Right renal pelvis (tissue), 4 donors: Measurements from ENCODE around the gene IZUMO2. TPM values are rescaled to one million over a fixed set of nuclear protein-coding genes. Genes with fewer than 3 reads are reported as not detected.

Experiments
- DNase-seq, 4 donors: peaks; one replicate each; pipeline ENCODE4 v3.0.0-alpha.2; 2013; ENCODE audit warnings: low read depth in 4 of 4, low spot score in 3 of 4, missing footprints in 1 of 4
- polyA plus RNA-seq, 4 donors: library from polyadenylated mRNA; unstranded; fragments of 120-200 nt; gene quantifications; one replicate each; pipeline ENCODE4 v1.2.1, GENCODE V29; 2013; ENCODE audit not compliant: insufficient read length in 4 of 4

Gene IZUMO2
- polyA plus RNA-seq, result under 1 TPM; 0.19 to 0.42 (median 0.30) TPM

- no peak for DNase-seq
These were observed at the start of gene IZUMO2 for GRCh38 chr19:50162988-50163387. IZUMO2 (minus strand) TSS chr19:50163281; CDS start chr19:50163194, 87 bp downstream.

GRCh38 chr19:50210425-50210824 is 47.3 kb upstream of the IZUMO2 start:
- DNase-seq, result no peak

DNA sequence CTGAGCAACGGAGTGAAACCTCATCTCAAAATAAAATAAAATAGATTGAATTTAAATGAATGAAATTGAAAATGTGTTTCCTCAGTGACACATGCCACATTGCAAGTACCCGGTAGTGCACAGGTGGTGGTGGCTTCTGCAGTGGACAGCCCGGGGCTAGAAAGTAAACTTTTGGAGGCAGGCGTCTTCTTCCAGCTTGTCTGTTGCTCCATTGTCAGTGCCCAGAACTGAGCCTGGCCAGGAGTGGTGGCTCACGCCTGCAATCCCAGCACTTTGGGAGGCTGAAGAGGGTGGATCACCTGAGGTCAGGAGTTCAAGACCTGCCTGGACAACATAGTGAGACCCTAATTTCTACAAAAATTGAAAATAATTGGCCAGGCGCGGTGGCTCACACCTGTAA is 46.0 kb upstream of the IZUMO2 start:
- DNase-seq, result no peak

DNA sequence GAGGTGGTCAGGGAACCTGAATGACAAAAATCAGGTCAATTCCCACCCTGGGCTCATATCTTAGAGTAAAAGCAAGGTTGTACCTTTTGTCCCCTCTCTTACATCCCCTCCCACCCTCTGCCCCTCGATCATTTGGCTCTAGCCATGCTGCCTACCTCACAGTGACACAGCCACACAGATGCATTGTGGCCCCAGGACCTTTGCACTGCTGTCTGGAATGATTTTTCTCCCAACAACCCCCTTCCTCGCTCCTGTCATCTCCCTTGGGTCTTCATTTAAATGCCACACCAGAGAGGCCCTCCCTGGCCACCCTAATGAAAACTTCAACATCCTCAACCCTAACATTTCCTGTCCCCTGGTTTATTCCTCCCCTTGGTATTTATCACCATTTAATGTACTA is 44.6 kb upstream of the IZUMO2 start:
- no peak for DNase-seq

- no peak for DNase-seq
These were observed 43.1 kb upstream of the IZUMO2 start for GRCh38 chr19:50206191-50206590.

- DNase-seq, result no peak
These were observed 42.6 kb upstream of the IZUMO2 start for GRCh38 chr19:50205681-50206138.

DNA sequence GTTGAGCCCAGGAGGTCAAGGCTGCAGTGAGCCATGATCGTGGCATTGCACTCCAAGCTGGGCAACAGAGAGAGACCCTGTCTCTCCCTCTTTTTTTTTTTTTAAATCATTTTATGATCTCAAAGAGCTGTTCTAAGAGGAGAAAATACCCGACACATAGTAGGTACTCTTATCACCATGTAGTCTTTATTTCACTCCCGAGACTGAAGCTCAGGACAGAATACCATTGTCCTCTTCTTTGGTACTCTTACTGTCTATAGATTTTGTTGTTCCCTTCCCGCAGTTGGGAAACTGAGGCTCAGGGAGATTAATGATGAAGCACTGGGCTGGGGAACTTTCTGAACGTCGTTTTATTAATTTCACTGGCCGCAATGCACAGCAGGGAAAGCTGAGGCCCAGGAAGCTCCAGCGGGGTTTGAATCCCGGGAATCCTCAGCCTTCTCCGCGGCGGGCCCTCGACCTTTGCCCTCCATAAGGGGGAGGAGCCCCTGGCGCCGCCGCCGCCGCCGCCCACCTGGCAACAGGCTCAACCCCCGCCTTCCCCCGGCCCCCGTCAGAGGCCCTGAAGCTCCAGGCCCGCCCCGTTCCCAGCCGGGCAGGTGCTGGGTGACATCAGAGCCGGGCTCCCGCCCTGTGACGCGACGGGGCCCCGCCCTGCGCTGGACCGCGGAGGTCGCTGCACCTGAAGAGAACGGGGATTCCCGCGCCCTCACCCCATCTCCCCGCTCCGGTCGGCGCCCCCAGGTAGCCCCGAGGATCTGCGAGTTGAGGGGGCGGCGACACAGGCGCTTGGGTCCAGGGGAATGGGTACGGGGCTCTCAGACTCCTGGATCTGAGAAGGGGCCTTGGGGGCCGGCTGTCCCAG is 42.0 kb upstream of the IZUMO2 start:
- peak in 3 of 4 donors; percentile 44 to 48 (median 44) for DNase-seq

GRCh38 chr19:50204081-50204428 is 41.0 kb upstream of the IZUMO2 start:
- no peak for DNase-seq

- DNase-seq, result peak in 3 of 4 donors; percentile 75 to 80 (median 75)
These were observed 40.4 kb upstream of the IZUMO2 start, which contains the start of gene MYH14 for GRCh38 chr19:50203281-50204080. MYH14 (plus strand) TSS chr19:50203622; CDS start chr19:50210366, 6,744 bp downstream.

GRCh38 chr19:50202962-50203280 is 39.8 kb upstream of the IZUMO2 start:
- no peak for DNase-seq

DNA sequence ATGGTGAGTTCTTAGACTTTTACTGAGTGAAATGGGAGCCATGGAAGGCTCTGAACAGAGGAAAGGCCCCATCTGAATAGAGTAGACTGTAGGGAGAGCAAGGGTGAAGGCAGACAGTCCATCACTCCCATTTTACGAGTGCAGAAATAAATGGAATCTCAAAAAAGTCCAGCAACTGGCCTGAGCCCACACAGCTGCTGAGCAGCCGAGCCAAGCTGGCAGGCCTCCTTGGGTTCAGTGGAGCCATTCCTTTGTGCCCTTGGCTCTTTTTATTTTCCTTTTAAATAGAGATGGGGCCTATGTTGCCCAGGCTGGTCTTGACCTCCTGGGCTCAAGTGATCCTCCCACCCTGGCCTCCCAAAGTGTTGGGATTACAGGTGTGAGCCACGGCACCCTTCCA is 39.3 kb upstream of the IZUMO2 start:
- DNase-seq, result no peak

DNA sequence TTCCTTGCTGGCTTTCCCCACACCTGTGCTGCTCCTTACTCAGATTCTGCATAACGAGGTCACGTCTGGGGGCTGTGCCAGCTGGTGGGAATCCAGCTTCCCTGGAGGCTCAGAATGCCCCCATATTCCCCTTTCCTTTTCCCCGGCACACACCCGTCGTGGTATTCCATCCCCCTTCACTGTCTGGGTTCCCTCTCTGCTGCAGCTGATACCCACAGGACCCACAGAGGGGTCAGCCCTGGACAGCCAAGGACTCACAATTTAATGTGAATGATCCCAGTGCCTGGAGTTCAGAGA is 36.1 kb upstream of the IZUMO2 start:
- DNase-seq, result no peak

- no peak for DNase-seq
These were observed 35.6 kb upstream of the IZUMO2 start for GRCh38 chr19:50198431-50199258.

GRCh38 chr19:50197348-50197747 is 34.3 kb upstream of the IZUMO2 start:
- DNase-seq, result no peak

GRCh38 chr19:50196322-50196932 is 33.3 kb upstream of the IZUMO2 start:
- no peak for DNase-seq

- no peak for DNase-seq
These were observed 32.1 kb upstream of the IZUMO2 start for GRCh38 chr19:50195224-50195623.

DNA sequence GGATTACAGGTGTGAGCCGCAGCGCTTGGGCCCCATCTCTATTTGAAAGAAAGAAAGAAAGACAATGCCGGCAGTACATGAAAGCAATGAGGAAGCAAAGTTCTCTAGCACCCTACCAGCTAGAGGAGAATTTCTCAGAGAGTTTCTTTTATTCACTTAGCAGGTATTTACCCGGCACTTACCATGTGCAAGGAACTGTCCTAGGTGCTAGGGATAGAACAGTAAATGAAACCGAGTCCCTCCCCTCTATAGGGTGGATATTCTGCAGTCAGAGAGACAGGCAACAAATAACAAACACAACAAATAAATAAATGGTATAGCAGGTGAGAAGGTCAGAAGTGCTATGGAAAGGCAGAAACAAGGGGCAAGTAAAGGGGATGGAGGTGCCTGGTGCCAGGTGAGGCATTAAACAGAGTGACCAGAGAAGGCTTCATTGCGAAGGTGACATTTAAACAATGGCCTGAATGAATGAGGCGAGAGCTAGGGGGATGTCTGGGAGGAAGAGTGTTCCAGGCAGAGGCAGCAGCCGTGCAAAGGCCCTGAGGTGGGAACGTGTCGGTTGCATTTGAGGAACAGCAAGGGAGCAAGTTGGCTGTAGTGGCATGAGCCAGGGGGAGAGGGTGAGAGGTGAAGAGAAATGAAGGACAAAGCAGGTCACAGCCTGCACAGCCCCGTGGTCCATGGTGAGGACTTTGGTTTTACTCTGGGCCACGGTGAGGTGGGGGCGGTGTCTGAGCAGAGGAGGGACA is 29.6 kb upstream of the IZUMO2 start:
- no peak for DNase-seq

- DNase-seq, result no peak
These were observed 28.1 kb upstream of the IZUMO2 start for GRCh38 chr19:50191216-50191615.

GRCh38 chr19:50190439-50190891 is 27.4 kb upstream of the IZUMO2 start:
- DNase-seq, result no peak

DNA sequence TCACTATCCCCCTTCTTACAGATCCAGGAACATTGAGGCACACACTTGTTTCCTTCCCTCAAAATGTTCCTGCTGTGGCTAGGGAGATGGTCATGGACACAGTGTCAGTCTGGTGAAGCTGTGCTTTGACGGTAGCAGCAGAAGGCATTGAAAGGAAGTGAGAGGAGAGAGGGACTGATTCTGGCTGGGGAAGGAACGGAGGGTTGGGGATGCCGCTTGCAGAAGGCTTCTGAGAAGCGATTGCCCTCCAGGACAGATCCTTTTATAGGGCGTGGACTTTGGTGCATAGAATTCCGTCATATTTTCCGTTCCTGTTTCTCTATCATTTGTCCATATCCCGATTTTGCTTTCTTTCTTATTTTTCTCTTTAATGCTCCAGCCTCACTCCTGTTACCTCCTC is 26.2 kb upstream of the IZUMO2 start:
- no peak for DNase-seq
